HL-60/S4 (cell line): ENCODE results near the gene ASNSD1.
"Not testable (repeated sequence)": the region's sequence is repeated elsewhere in the genome, so short reads cannot be mapped to it uniquely, and the experiment has no call there.

Source experiments
- in situ Hi-C: fragments of 300-500 bp; cut with MboI; formaldehyde crosslinking; loops from 2 replicates; pipeline ENCODE4 v1.14.3; 2022; ENCODE audit warnings: low sequenced_read_pairs

ASNSD1 gene

GRCh38 chr2:189684811-189685210 is 23.6 kb downstream of the ASNSD1 start:
- in situ Hi-C loops, result no loop called here

- in situ Hi-C loops, result no loop called here
Measured at GRCh38 chr2:189685540-189686229, 24.4 kb downstream of the ASNSD1 start.

- in situ Hi-C loops, result not testable (repeated sequence)
Measured at GRCh38 chr2:189687796-189688195, 26.5 kb downstream of the ASNSD1 start.

GRCh38 chr2:189696223-189696622 is 35.0 kb downstream of the ASNSD1 start:
- in situ Hi-C loops, result no loop called here

- in situ Hi-C loops, result no loop called here
Measured at GRCh38 chr2:189698020-189698887, 37.0 kb downstream of the ASNSD1 start.

- in situ Hi-C loops, result no loop called here
Measured at GRCh38 chr2:189700681-189701080, 39.4 kb downstream of the ASNSD1 start.

- in situ Hi-C loops, result no loop called here
Measured at GRCh38 chr2:189702071-189702470, 40.8 kb downstream of the ASNSD1 start.

- in situ Hi-C loops, result no loop called here
Measured at GRCh38 chr2:189709501-189710221, 48.4 kb downstream of the ASNSD1 start.

GRCh38 chr2:189717593-189717992 is 56.3 kb downstream of the ASNSD1 start:
- in situ Hi-C loops, result not testable (repeated sequence)

GRCh38 chr2:189719571-189719970 is 58.3 kb downstream of the ASNSD1 start:
- in situ Hi-C loops, result no loop called here
